Thyroid gland (tissue), 4 donors: Measurements from ENCODE around the gene SORCS2. TPM values are rescaled to one million over a fixed set of nuclear protein-coding genes. Genes with fewer than 3 reads are reported as not detected.

Source experiments
- DNase-seq, 2 donors: peaks; one replicate each; pipeline ENCODE4 v3.0.0-alpha.2; 2019
- H3K27ac ChIP-seq, 3 donors: fragments of 200-600 bp; sonication (generic); 1 replicate in 2 of 3; 2 replicates in 1 of 3; pipeline ENCODE4 v1.5.1; 2016 to 2019; ENCODE audit warnings: mild to moderate bottlenecking in 1 of 3, moderate library complexity in 1 of 3
- H3K27me3 ChIP-seq: fragments of 200-600 bp; sonication (generic); one replicate; pipeline ENCODE4 v1.5.1; 2019
- H3K36me3 ChIP-seq, 2 donors: fragments of 200-600 bp; sonication (generic); one replicate each; pipeline ENCODE4 v1.5.1; 2016 to 2019
- H3K4me1 ChIP-seq, 2 donors: fragments of 200-600 bp; sonication (generic); one replicate each; pipeline ENCODE4 v1.5.1; 2017 to 2019
- H3K4me3 ChIP-seq, 3 donors: fragments of 200-600 bp; sonication (generic); replicated peaks in 1 of 3; 1 replicate in 2 of 3; 2 replicates in 1 of 3; pipeline ENCODE4 v1.5.1; 2016; ENCODE audit warnings: mild to moderate bottlenecking in 1 of 3
- H3K9me3 ChIP-seq: fragments of 200-600 bp; sonication (generic); one replicate; pipeline ENCODE4 v1.5.1; 2017
- POLR2A ChIP-seq, 2 donors: fragments of 450-650 bp; IDR thresholded peaks; one replicate each; pipeline ENCODE4 v1.6.1; 2017; ENCODE audit warnings: antibody characterized with exemption in 2 of 2, mild to moderate bottlenecking in 2 of 2, moderate library complexity in 1 of 2
- WGBS, 2 donors: methylation state at CpG; one replicate each; pipeline ENCODE4 v1.1.5; 2017; 5-methylcytosine and 5-hydroxymethylcytosine counted together
- intact Hi-C: fragments of 100-400 bp; cut with DNase I; formaldehyde crosslinking; loops from one replicate; pipeline ENCODE4 v1.15.1; 2023
- total RNA-seq, 4 donors: library from RNA; depleted of rRNA; stranded (reverse); fragments of >200 nt; gene quantifications; one replicate each; pipeline ENCODE4 v1.2.3, GENCODE V29; 2016
- TF ChIP-seq, protein P1 (sequence below), 6 experiments: fragments of 200-600 bp in 3 of 6; fragments of 450-650 bp in 3 of 6; sonication (generic) in 3 of 6; IDR thresholded peaks; one replicate each; pipeline ENCODE4 v1.5.1; 2016 to 2019; ENCODE audit warnings: antibody characterized with exemption in 6 of 6, mild to moderate bottlenecking in 2 of 6, inconsistent platforms in 1 of 6, moderate library complexity in 1 of 6

Gene SORCS2
- total RNA-seq, 4 donors from 2014 or later: 1.7 to 13.6 (median 3.6) TPM

- no peak for TF ChIP-seq POLR2A (IDR thresholded peaks at IDR 0.05)
- TF ChIP-seq, protein P1, sequence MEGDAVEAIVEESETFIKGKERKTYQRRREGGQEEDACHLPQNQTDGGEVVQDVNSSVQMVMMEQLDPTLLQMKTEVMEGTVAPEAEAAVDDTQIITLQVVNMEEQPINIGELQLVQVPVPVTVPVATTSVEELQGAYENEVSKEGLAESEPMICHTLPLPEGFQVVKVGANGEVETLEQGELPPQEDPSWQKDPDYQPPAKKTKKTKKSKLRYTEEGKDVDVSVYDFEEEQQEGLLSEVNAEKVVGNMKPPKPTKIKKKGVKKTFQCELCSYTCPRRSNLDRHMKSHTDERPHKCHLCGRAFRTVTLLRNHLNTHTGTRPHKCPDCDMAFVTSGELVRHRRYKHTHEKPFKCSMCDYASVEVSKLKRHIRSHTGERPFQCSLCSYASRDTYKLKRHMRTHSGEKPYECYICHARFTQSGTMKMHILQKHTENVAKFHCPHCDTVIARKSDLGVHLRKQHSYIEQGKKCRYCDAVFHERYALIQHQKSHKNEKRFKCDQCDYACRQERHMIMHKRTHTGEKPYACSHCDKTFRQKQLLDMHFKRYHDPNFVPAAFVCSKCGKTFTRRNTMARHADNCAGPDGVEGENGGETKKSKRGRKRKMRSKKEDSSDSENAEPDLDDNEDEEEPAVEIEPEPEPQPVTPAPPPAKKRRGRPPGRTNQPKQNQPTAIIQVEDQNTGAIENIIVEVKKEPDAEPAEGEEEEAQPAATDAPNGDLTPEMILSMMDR (IDR thresholded peaks at IDR 0.05): no peak
- Histone ChIP-seq H3K4me1 (no peaks in the 10 kb centered on the region), H3K36me3 (no peaks in the 10 kb centered on the region), H3K27me3 (no peaks in the 10 kb centered on the region), H3K9me3 (no peaks in the 10 kb centered on the region), H3K27ac (no peak overlapping the region), H3K4me3 (no peak overlapping the region)
- WGBS, 2 donors: 88 to 96% methylated on average over 11 of the region's 11 CpGs
- intact Hi-C loops: loop anchor here (5.0 to 10.0 kb wide), 2 partner anchors 382 to 525 kb away; partner anchors contain the start of gene SORCS2
- DNase-seq: no peak
Measured at GRCh38 chr4:7717161-7717560, 524.8 kb downstream of the SORCS2 start.

- intact Hi-C loops: loop anchor here (5.0 to 10.0 kb wide), 2 partner anchors 383 to 526 kb away; partner anchors contain the start of gene SORCS2
- H3K27me3 ChIP-seq: no peaks in the 10 kb centered on the region
- 75 to 84% methylated on average over 12 to 16 of the region's 24 CpGs for WGBS, 2 donors
- no peak for TF ChIP-seq POLR2A (IDR thresholded peaks at IDR 0.05)
- TF ChIP-seq, protein P1 (IDR thresholded peaks at IDR 0.05): no peak
- H3K4me3 ChIP-seq: no peak overlapping the region
- no peaks in the 10 kb centered on the region for H3K36me3 ChIP-seq
- H3K9me3 ChIP-seq: no peaks in the 10 kb centered on the region
- no peak for DNase-seq
- no peaks in the 10 kb centered on the region for H3K4me1 ChIP-seq
- no peak overlapping the region for H3K27ac ChIP-seq
Measured at GRCh38 chr4:7717946-7718490, 525.7 kb downstream of the SORCS2 start.

GRCh38 chr4:7719354-7720174, 527.2 kb downstream of the SORCS2 start:
- Histone ChIP-seq H3K4me3 (no peak overlapping the region), H3K36me3 (no peaks in the 10 kb centered on the region), H3K27me3 (no peaks in the 10 kb centered on the region), H3K9me3 (no peaks in the 10 kb centered on the region), H3K4me1 (no peaks in the 10 kb centered on the region), H3K27ac (no peak overlapping the region)
- intact Hi-C loops: loop anchor here (5.0 to 10.0 kb wide), 2 partner anchors 385 to 527 kb away; partner anchors contain the start of gene SORCS2
- 47 to 59% methylated on average over 11 to 14 of the region's 33 CpGs for WGBS, 2 donors
- DNase-seq: peak; percentile 54 to 59
- TF ChIP-seq, protein P1 (IDR thresholded peaks at IDR 0.05): peak; percentile 41 to 84 (median 66)
- no peak for TF ChIP-seq POLR2A (IDR thresholded peaks at IDR 0.05)

DNA sequence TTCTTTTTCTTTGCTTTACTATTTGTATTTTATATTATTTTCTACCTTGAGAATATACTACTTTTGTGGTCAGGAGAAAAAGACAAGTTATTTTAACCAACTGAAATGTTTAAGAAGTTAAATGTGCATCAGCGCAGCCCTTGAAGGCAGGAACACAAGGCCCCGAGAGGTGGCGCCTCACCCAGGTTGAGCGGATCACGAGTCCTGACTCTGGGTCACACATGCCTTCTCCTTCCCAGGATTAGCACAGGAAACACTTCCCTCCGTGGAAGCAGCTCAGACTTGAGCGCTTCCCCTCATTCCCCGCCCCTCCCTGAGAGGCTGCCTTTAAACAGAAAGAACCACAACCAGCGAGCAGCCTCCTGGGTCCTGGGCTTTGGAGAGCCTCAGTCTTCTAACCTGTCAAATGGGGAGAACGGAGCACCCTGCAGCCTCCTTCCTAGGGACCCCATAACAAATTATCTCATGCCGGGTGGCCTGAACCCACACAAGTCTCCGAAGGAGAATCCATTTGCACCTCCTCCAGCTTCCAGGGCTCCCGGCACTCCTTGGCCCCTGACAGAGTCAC, 529.7 kb downstream of the SORCS2 start:
- Histone ChIP-seq H3K27ac (no peak overlapping the region), H3K36me3 (no peaks in the 10 kb centered on the region), H3K4me3 (no peak overlapping the region), H3K9me3 (no peaks in the 10 kb centered on the region), H3K27me3 (no peaks in the 10 kb centered on the region), H3K4me1 (no peaks in the 10 kb centered on the region)
- intact Hi-C loops: no loop called here
- TF ChIP-seq, protein P1 (IDR thresholded peaks at IDR 0.05): no peak
- no peak for TF ChIP-seq POLR2A (IDR thresholded peaks at IDR 0.05)
- no peak for DNase-seq
- 75 to 78% methylated on average over 13 of the region's 13 CpGs for WGBS, 2 donors
